RWPE2 (cell line): ENCODE data around the gene CYP4F8.

Experiments used
- ATAC-seq: fragments of 200-7000 bp; cut with Tn5 transposase; 3 replicates; pipeline ENCODE4 v1.9.1; 2021; ENCODE audit warnings: low read depth
- DNase-seq: peaks from one replicate; pipeline ENCODE4 v3.0.0-alpha.2; 2020; ENCODE audit warnings: low spot score
- H3K27ac ChIP-seq: fragments of 450-650 bp; 2 replicates; pipeline ENCODE4 v1.5.1; 2017; ENCODE audit warnings: mild to moderate bottlenecking; ENCODE audit not compliant: poor library complexity, severe bottlenecking
- H3K27me3 ChIP-seq: fragments of 250-450 bp; sonication (Bioruptor Pico); 2 replicates; pipeline ENCODE4 v1.5.1; 2021; ENCODE audit warnings: mild to moderate bottlenecking, moderate library complexity; ENCODE audit not compliant: insufficient read depth, poor library complexity, severe bottlenecking
- H3K36me3 ChIP-seq: fragments of 250-450 bp; sonication (Bioruptor Pico); 2 replicates; pipeline ENCODE4 v1.5.1; 2020; ENCODE audit warnings: low read depth, mild to moderate bottlenecking, moderate library complexity
- H3K4me1 ChIP-seq: fragments of 250-450 bp; sonication (Bioruptor Pico); 2 replicates; pipeline ENCODE4 v1.5.1; 2021; ENCODE audit warnings: mild to moderate bottlenecking, moderate library complexity; ENCODE audit not compliant: insufficient read depth, poor library complexity, severe bottlenecking
- H3K4me3 ChIP-seq: fragments of 250-450 bp; sonication (Bioruptor Pico); 2 replicates; pipeline ENCODE4 v1.5.1; 2021; ENCODE audit warnings: mild to moderate bottlenecking, moderate library complexity; ENCODE audit not compliant: severe bottlenecking
- H3K9me3 ChIP-seq: fragments of 250-450 bp; sonication (Bioruptor Pico); 2 replicates; pipeline ENCODE4 v1.5.1; 2021; ENCODE audit warnings: mild to moderate bottlenecking, moderate library complexity; ENCODE audit not compliant: severe bottlenecking
- CTCF ChIP-seq: fragments of 450-650 bp; IDR thresholded peaks from one replicate; pipeline ENCODE4 v1.5.1; 2017; ENCODE audit warnings: mild to moderate bottlenecking, moderate library complexity; ENCODE audit not compliant: poor library complexity, severe bottlenecking

The CYP4F8 gene

GRCh38 chr19:15640904-15641597 lies 26.0 kb downstream of the CYP4F8 start:
- no peaks in the 10 kb centered on the region for H3K9me3 ChIP-seq
- H3K27ac ChIP-seq, result no peak overlapping the region
- no peak for TF ChIP-seq CTCF
- DNase-seq (no peak), ATAC-seq (peak; percentile 55)
- H3K4me1 ChIP-seq, result peaks cover 3% of the 10 kb centered on the region
- H3K4me3 ChIP-seq, result no peak overlapping the region
- H3K27me3 ChIP-seq, result no peaks in the 10 kb centered on the region
- H3K36me3 ChIP-seq, result no peaks in the 10 kb centered on the region

- DNase-seq, result no peak
- no peak overlapping the region for H3K27ac ChIP-seq
- H3K4me3 ChIP-seq, result no peak overlapping the region
- no peaks in the 10 kb centered on the region for H3K9me3 ChIP-seq
- H3K27me3 ChIP-seq, result no peaks in the 10 kb centered on the region
- ATAC-seq, result no peak
- H3K4me1 ChIP-seq, result peaks cover 3% of the 10 kb centered on the region
- no peak for TF ChIP-seq CTCF
- H3K36me3 ChIP-seq, result no peaks in the 10 kb centered on the region
Observed at GRCh38 chr19:15641901-15642491, 27.0 kb downstream of the CYP4F8 start.

- DNase-seq (no peak), ATAC-seq (no peak)
- H3K27me3 ChIP-seq, result no peaks in the 10 kb centered on the region
- H3K4me3 ChIP-seq, result no peak overlapping the region
- peaks cover 3% of the 10 kb centered on the region for H3K4me1 ChIP-seq
- TF ChIP-seq CTCF, result no peak
- no peaks in the 10 kb centered on the region for H3K36me3 ChIP-seq
- no peaks in the 10 kb centered on the region for H3K9me3 ChIP-seq
- H3K27ac ChIP-seq, result no peak overlapping the region
Observed at GRCh38 chr19:15642807-15643206, 27.8 kb downstream of the CYP4F8 start.

DNA sequence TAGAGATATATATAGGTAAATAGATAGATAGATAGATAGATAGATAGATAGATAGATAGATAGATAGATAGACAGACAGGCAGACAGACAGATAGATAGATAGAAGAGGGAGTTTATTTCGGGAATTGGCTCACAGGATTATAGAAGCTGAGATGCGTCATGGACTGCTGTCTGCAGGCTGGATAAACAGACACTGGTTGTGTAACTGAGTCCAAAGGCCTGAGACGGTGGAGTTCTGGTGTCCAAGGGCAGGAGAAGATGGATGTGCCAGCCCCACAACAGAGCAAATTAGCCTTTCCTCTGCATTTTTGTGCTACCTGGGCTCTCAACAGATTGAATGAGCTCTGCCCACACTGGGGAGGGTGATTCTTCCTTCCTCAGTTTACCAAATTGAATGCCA lies 28.4 kb downstream of the CYP4F8 start:
- DNase-seq, result no peak
- Histone ChIP-seq H3K36me3 (no peaks in the 10 kb centered on the region), H3K4me3 (no peak overlapping the region), H3K27me3 (no peaks in the 10 kb centered on the region), H3K27ac (no peak overlapping the region), H3K9me3 (no peaks in the 10 kb centered on the region), H3K4me1 (peaks cover 3% of the 10 kb centered on the region)
- TF ChIP-seq CTCF, result no peak
- ATAC-seq, result no peak
